HepG2 (cell line): Measurements from ENCODE around the gene FOXE3.

Experiments used
- HIVEP1 ChIP-seq: sonication (generic); formaldehyde crosslinking; IDR thresholded peaks from 2 replicates; pipeline ENCODE4 v1.4.0; 2020; ENCODE audit warnings: mild to moderate bottlenecking, missing genetic modification reagents
- KAT7 ChIP-seq: IDR thresholded peaks from 2 replicates; pipeline ENCODE4 v1.6.1; 2018; ENCODE audit warnings: borderline replicate concordance, missing compliant biosample characterization
- TF ChIP-seq, protein P1 (sequence below): sonication (generic); formaldehyde crosslinking; IDR thresholded peaks from 2 replicates; pipeline ENCODE4 v1.8.1; 2022; ENCODE audit warnings: low read depth, mild to moderate bottlenecking, missing genetic modification reagents

DNA sequence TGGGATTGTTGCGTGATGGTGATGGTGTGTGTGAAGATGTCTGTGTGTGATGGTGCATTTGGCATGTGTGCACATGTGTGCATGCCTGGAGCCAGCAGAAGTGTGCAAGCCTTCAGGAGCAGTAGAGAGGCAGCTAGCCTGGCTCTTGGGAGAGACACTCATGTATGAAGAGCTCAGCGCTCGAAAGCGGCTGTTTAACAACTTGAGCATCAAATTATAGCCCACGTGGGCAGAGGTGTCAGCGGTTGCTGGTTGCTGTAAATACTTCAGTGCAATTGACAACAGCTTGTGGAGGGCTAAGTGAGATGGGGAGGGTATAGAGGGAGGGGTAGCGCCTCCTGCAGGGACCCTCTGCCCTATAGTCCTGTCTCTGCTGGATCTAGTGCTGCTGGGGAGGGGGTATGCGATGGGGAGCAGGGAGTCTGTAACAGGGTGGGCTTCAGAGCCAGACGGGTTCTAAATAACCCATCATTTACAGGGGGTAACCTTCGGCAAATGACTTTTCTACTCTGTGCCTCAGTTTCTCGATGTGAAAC lies 43.2 kb downstream of the FOXE3 start:
- TF ChIP-seq KAT7 (CRISPR knock-in tag) = no peak
- TF ChIP-seq, protein P1, sequence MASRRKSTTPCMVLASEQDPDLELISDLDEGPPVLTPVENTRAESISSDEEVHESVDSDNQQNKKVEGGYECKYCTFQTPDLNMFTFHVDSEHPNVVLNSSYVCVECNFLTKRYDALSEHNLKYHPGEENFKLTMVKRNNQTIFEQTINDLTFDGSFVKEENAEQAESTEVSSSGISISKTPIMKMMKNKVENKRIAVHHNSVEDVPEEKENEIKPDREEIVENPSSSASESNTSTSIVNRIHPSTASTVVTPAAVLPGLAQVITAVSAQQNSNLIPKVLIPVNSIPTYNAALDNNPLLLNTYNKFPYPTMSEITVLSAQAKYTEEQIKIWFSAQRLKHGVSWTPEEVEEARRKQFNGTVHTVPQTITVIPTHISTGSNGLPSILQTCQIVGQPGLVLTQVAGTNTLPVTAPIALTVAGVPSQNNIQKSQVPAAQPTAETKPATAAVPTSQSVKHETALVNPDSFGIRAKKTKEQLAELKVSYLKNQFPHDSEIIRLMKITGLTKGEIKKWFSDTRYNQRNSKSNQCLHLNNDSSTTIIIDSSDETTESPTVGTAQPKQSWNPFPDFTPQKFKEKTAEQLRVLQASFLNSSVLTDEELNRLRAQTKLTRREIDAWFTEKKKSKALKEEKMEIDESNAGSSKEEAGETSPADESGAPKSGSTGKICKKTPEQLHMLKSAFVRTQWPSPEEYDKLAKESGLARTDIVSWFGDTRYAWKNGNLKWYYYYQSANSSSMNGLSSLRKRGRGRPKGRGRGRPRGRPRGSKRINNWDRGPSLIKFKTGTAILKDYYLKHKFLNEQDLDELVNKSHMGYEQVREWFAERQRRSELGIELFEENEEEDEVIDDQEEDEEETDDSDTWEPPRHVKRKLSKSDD (CRISPR knock-in tag) = no peak
- TF ChIP-seq HIVEP1 (CRISPR knock-in tag) = no peak
